Neural progenitor cell (in vitro differentiated cells): ENCODE data around the gene MIAT. TPM values are rescaled to one million over a fixed set of nuclear protein-coding genes. Genes with fewer than 3 reads are reported as not detected.

Source experiments
- DNase-seq: peaks from one replicate; pipeline ENCODE4 v3.0.0-alpha.2; 2016; ENCODE audit warnings: low spot score
- H2AFZ ChIP-seq: fragments of 200-600 bp; sonication (generic); replicated peaks from 2 replicates; pipeline ENCODE4 v1.6.1; 2016; ENCODE audit warnings: antibody characterized with exemption
- H3F3A ChIP-seq: fragments of 200-600 bp; sonication (generic); 2 replicates; pipeline ENCODE4 v1.6.1; 2016; ENCODE audit warnings: antibody characterized with exemption, low read depth
- H3K27ac ChIP-seq: fragments of 200-600 bp; sonication (generic); 2 replicates; pipeline ENCODE4 v1.5.1; 2016; ENCODE audit warnings: mild to moderate bottlenecking
- H3K27me3 ChIP-seq: fragments of 200-600 bp; sonication (generic); 2 replicates; pipeline ENCODE4 v1.6.1; 2016; ENCODE audit warnings: mild to moderate bottlenecking, moderate library complexity
- H3K36me3 ChIP-seq: fragments of 200-600 bp; sonication (generic); 2 replicates; pipeline ENCODE4 v1.5.1; 2016
- H3K4me1 ChIP-seq: fragments of 200-600 bp; sonication (generic); 2 replicates; pipeline ENCODE4 v1.6.1; 2016; ENCODE audit warnings: mixed run types
- H3K4me2 ChIP-seq: fragments of 200-600 bp; sonication (generic); 2 replicates; pipeline ENCODE4 v1.6.1; 2016
- H3K4me3 ChIP-seq: fragments of 200-600 bp; sonication (generic); 2 replicates; pipeline ENCODE4 v1.5.1; 2016
- H3K79me2 ChIP-seq: fragments of 200-600 bp; sonication (generic); 2 replicates; pipeline ENCODE4 v1.6.1; 2016; ENCODE audit warnings: low read depth
- H3K9ac ChIP-seq: fragments of 200-600 bp; sonication (generic); 2 replicates; pipeline ENCODE4 v1.6.1; 2016
- H3K9me3 ChIP-seq: fragments of 200-600 bp; sonication (generic); 2 replicates; pipeline ENCODE4 v1.5.1; 2016; ENCODE audit warnings: low read depth
- H4K20me1 ChIP-seq: fragments of 200-600 bp; sonication (generic); 2 replicates; pipeline ENCODE4 v1.6.1; 2016; ENCODE audit warnings: low read depth
- H3K27ac Mint-ChIP-seq: 3 replicates; pipeline ENCODE4 v1.8.0; 2021; ENCODE audit warnings: mixed read lengths
- H3K27me3 Mint-ChIP-seq: 2 replicates; pipeline ENCODE4 v1.8.0; 2022; ENCODE audit warnings: low read depth, mild to moderate bottlenecking, inconsistent platforms, moderate library complexity, mixed read lengths; ENCODE audit not compliant: insufficient read depth
- H3K36me3 Mint-ChIP-seq: 3 replicates; pipeline ENCODE4 v1.8.0; 2021; ENCODE audit warnings: mixed read lengths
- H3K4me1 Mint-ChIP-seq: 3 replicates; pipeline ENCODE4 v1.8.0; 2021; ENCODE audit warnings: mixed read lengths
- H3K4me3 Mint-ChIP-seq: 3 replicates; pipeline ENCODE4 v1.8.0; 2021; ENCODE audit warnings: mild to moderate bottlenecking, moderate library complexity, mixed read lengths
- H3K9me3 Mint-ChIP-seq: 3 replicates; pipeline ENCODE4 v1.8.0; 2020; ENCODE audit warnings: mixed read lengths
- CTCF ChIP-seq: fragments of 200-600 bp; sonication (generic); IDR thresholded peaks from 2 replicates; pipeline ENCODE4 v1.5.1; 2017; ENCODE audit warnings: antibody characterized with exemption, mild to moderate bottlenecking
- EZH2 ChIP-seq: fragments of 200-600 bp; sonication (generic); IDR thresholded peaks from 2 replicates; pipeline ENCODE4 v1.6.1; 2017; ENCODE audit warnings: antibody characterized with exemption, mild to moderate bottlenecking, moderate library complexity
- EZH2phosphoT487 ChIP-seq: fragments of 200-600 bp; sonication (generic); IDR thresholded peaks from 2 replicates; pipeline ENCODE4 v1.6.1; 2017; ENCODE audit warnings: antibody characterized with exemption
- total RNA-seq: library from RNA; depleted of rRNA; stranded (reverse); fragments of >200 nt; gene quantifications from 2 replicates; pipeline ENCODE4 v1.2.3, GENCODE V29; 2015; ENCODE audit warnings: low replicate concordance

Gene MIAT
- total RNA-seq, 1 donor from 2014 or later, result 262 TPM

DNA sequence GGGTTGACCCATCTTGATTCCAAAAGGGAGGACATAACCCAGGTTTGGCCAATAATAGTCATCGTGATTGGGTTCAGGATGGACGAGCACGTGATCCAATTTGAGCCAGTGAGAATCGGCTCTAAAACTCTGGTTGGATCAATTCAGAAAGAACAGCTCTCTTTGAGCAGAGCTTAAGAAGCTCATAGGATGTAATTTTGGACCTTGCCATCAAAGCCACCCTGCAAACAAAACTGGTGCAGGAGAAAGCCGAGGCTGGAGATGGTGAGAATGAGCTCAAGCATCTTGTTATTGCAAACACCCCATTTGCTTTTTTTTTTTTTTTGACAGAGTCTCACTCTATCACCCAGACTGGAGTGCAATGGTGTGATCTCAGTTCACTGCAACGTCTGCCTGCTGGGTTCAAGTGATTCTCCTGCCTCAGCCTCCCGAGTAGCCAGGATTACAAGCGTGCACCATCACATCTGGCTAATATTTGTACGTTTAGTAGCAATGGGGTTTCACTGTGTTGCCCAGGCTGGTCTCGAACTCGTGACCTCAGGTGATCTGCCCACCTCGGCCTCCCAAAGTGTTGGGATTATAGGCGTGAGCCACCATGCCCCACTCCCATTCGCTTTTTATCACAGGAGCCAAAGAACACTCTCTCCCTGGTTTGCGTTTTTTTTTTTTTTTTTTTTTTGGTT lies 13.8 kb upstream of the MIAT start:
- Histone ChIP-seq H4K20me1 (no peaks in the 10 kb centered on the region), H3K27ac (peak overlapping the region; percentile 89), H3K4me2 (peak overlapping the region; percentile 63), H3K4me1 (peaks cover 79% of the 10 kb centered on the region), H3K4me3 (no peak overlapping the region), H3K9ac (no peak overlapping the region), H3K9me3 (no peaks in the 10 kb centered on the region), H3F3A (peaks cover 77% of the 10 kb centered on the region), H3K79me2 (no peaks in the 10 kb centered on the region), H2AFZ (no peak overlapping the region), H3K36me3 (no peaks in the 10 kb centered on the region), H3K27me3 (no peaks in the 10 kb centered on the region)
- TF ChIP-seq CTCF, result no peak
- no peak for TF ChIP-seq EZH2phosphoT487
- no peak for TF ChIP-seq EZH2
- no peak overlapping the region for H3K27ac Mint-ChIP-seq
- H3K4me1 Mint-ChIP-seq, result peaks cover 87% of the 10 kb centered on the region
- no peaks in the 10 kb centered on the region for H3K36me3 Mint-ChIP-seq
- H3K4me3 Mint-ChIP-seq, result peak overlapping the region; percentile 16
- no peak for DNase-seq
- H3K9me3 Mint-ChIP-seq, result no peaks in the 10 kb centered on the region
- peaks cover 8% of the 10 kb centered on the region for H3K27me3 Mint-ChIP-seq

- H3K27me3 Mint-ChIP-seq, result peaks cover 10% of the 10 kb centered on the region
- peak overlapping the region; percentile 31 for H3K4me3 Mint-ChIP-seq
- Histone ChIP-seq H3K79me2 (no peaks in the 10 kb centered on the region), H4K20me1 (no peaks in the 10 kb centered on the region), H3K4me3 (peak overlapping the region; percentile 10), H3K27ac (no peak overlapping the region), H3K4me1 (peaks cover 77% of the 10 kb centered on the region), H3K9ac (no peak overlapping the region), H3K36me3 (no peaks in the 10 kb centered on the region), H2AFZ (no peak overlapping the region), H3K27me3 (no peaks in the 10 kb centered on the region), H3K9me3 (no peaks in the 10 kb centered on the region), H3K4me2 (peak overlapping the region; percentile 68), H3F3A (peaks cover 72% of the 10 kb centered on the region)
- H3K27ac Mint-ChIP-seq, result peak overlapping the region; percentile 97
- DNase-seq, result no peak
- TF ChIP-seq EZH2phosphoT487 (no peak), EZH2 (no peak), CTCF (no peak)
- peaks cover 84% of the 10 kb centered on the region for H3K4me1 Mint-ChIP-seq
- no peaks in the 10 kb centered on the region for H3K36me3 Mint-ChIP-seq
- no peaks in the 10 kb centered on the region for H3K9me3 Mint-ChIP-seq
Measured at GRCh38 chr22:26646158-26646557, 11.2 kb upstream of the MIAT start.

DNA sequence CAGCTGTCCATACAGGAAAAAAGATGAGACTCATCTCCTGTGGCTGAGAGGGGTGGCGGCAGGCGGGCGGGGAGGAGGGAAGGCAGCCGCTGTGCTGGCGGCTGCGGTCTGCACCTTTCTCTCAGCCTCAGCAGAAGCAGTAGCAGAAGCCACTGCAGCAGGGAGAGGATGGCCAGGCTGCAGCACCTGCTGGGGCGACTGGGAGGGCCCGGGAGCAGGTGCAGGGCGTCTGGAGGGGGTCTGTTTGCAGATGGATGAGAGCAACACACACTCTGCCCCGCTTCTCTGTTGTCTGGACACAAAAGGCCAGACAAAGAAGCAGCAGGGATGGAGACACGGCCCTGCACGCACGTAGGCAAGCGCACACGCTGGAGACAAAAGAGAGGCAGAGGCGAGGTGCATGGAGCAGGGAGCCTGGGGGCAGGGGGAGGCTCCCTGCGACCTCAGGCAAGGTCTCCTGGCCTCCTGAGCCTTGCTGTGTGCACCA lies 9.3 kb upstream of the MIAT start:
- Histone ChIP-seq H3K27ac (peak overlapping the region; percentile 86), H3K4me1 (peaks cover 69% of the 10 kb centered on the region)

More for the DNA sequence above, 9.3 kb upstream of the MIAT start:
- Histone ChIP-seq H3K4me3 (peak overlapping the region; percentile 23), H3K9me3 (no peaks in the 10 kb centered on the region), H3K36me3 (no peaks in the 10 kb centered on the region), H3K27me3 (no peaks in the 10 kb centered on the region), H3K9ac (no peak overlapping the region), H4K20me1 (no peaks in the 10 kb centered on the region), H3K79me2 (no peaks in the 10 kb centered on the region), H3F3A (peaks cover 55% of the 10 kb centered on the region), H3K4me2 (peak overlapping the region; percentile 68), H2AFZ (no peak overlapping the region)
- peak; percentile 94 for DNase-seq
- TF ChIP-seq CTCF, result no peak
- no peak for TF ChIP-seq EZH2phosphoT487
- no peak for TF ChIP-seq EZH2
- peaks cover 75% of the 10 kb centered on the region for H3K4me1 Mint-ChIP-seq
- peaks cover 10% of the 10 kb centered on the region for H3K27me3 Mint-ChIP-seq
- H3K4me3 Mint-ChIP-seq, result peak overlapping the region; percentile 75
- peak overlapping the region; percentile 78 for H3K27ac Mint-ChIP-seq
- H3K9me3 Mint-ChIP-seq, result no peaks in the 10 kb centered on the region
- no peaks in the 10 kb centered on the region for H3K36me3 Mint-ChIP-seq
